ENCODE results near the gene C10orf67.
"Not testable (repeated sequence)": the region's sequence is repeated elsewhere in the genome, so short reads cannot be mapped to it uniquely, and the experiment has no call there.

DNA sequence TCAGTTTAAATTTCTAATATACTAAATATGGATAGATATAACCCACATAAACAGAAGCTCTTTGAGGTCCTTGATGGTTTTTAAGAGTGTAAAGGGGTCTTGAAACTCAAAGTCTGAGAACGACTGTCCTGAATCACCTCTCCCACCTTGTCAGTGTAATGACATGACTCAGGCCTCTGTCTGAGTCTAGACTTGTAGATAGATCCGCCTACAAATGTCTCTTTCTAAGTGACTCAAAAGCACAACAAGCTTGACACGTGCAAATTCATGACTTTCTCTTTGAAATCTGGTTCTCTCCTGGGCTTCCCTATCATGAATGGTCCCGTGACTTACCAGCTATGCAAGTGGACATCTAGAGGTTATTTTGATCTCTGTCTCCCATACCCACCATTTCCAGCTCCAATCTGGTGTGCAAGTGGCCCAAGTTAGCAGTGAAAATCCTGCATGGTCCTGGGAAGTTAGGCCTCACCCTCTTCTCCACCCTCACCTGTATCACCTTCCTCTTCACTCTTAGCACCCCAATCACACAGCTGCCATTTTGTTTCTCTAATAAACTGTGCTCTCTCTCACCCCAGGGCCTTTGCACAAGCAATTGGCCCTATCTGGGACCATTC, 20.9 kb upstream of the C10orf67 start:
- TF ChIP-seq ISL1 (CRISPR knock-in tag; IDR thresholded peaks at IDR 0.05); PATZ1 (CRISPR knock-in tag; IDR thresholded peaks at IDR 0.05; ENCODE audit: borderline replicate concordance); TOX (CRISPR knock-in tag; IDR thresholded peaks at IDR 0.05; ENCODE audit: borderline replicate concordance); ZFP30 (CRISPR knock-in tag; IDR thresholded peaks at IDR 0.05): not testable (repeated sequence)
- TF ChIP-seq, protein P1, sequence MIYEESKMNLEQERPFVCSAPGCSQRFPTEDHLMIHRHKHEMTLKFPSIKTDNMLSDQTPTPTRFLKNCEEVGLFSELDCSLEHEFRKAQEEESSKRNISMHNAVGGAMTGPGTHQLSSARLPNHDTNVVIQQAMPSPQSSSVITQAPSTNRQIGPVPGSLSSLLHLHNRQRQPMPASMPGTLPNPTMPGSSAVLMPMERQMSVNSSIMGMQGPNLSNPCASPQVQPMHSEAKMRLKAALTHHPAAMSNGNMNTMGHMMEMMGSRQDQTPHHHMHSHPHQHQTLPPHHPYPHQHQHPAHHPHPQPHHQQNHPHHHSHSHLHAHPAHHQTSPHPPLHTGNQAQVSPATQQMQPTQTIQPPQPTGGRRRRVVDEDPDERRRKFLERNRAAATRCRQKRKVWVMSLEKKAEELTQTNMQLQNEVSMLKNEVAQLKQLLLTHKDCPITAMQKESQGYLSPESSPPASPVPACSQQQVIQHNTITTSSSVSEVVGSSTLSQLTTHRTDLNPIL (CRISPR knock-in tag; IDR thresholded peaks at IDR 0.05; ENCODE audit: low read depth) = not testable (repeated sequence)
